ENCODE results near the gene BTBD9.

DNA sequence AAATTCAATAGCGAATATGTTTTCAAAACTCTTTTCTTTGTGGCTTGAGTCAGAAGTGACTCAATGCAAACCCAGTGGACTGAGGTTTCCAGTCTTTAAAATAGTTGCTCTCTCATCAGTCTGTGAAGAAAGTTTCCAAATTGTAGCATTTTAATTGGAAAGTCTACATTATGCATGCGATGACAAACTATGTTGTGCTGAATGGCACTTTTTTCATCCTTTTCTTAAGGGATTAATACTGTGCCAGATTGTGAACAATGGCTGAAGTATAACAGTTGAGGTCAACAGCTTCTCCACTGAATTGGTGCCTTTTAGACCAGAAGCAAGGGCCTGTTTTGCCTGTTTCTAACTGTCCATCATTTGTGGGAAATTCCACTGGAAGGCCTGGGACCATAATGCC is 377.1 kb downstream of the BTBD9 start:
- TF ChIP-seq, protein P1, sequence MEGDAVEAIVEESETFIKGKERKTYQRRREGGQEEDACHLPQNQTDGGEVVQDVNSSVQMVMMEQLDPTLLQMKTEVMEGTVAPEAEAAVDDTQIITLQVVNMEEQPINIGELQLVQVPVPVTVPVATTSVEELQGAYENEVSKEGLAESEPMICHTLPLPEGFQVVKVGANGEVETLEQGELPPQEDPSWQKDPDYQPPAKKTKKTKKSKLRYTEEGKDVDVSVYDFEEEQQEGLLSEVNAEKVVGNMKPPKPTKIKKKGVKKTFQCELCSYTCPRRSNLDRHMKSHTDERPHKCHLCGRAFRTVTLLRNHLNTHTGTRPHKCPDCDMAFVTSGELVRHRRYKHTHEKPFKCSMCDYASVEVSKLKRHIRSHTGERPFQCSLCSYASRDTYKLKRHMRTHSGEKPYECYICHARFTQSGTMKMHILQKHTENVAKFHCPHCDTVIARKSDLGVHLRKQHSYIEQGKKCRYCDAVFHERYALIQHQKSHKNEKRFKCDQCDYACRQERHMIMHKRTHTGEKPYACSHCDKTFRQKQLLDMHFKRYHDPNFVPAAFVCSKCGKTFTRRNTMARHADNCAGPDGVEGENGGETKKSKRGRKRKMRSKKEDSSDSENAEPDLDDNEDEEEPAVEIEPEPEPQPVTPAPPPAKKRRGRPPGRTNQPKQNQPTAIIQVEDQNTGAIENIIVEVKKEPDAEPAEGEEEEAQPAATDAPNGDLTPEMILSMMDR (IDR thresholded peaks at IDR 0.05) = no peak
- TF ChIP-seq POLR2AphosphoS5 (IDR thresholded peaks at IDR 0.05) (no peak), EP300 (IDR thresholded peaks at IDR 0.05; ENCODE audit: low read depth) (no peak), POLR2A (IDR thresholded peaks at IDR 0.05) (no peak)

Measured in transverse colon (tissue), 4 donors.